GM13977 (cell line): ENCODE measurements around the gene HBB.
"Not testable (repeated sequence)": the region's sequence is repeated elsewhere in the genome, so short reads cannot be mapped to it uniquely, and the experiment has no call there.

ENCODE experiments used
- DNase-seq: peaks from one replicate; pipeline ENCODE4 v3.0.0; 2012; ENCODE audit warnings: low spot score
- in situ Hi-C: fragments of 300-500 bp; cut with MboI; formaldehyde crosslinking; loops from one replicate; pipeline ENCODE4 v1.12.0; 2022; ENCODE audit warnings: low sequenced_read_pairs, low pct_unique_long_range_greater_than_20kb, mixed read lengths, inconsistent platforms; ENCODE audit not compliant: unreplicated experiment
- TF ChIP-seq, protein P1 (sequence below): IDR thresholded peaks from 2 replicates; pipeline ENCODE4 v1.5.1; 2012; ENCODE audit warnings: mild to moderate bottlenecking, control low read depth; ENCODE audit not compliant: insufficient read depth; ENCODE audit errors: extremely low read depth, missing control alignments

The HBB gene

DNA sequence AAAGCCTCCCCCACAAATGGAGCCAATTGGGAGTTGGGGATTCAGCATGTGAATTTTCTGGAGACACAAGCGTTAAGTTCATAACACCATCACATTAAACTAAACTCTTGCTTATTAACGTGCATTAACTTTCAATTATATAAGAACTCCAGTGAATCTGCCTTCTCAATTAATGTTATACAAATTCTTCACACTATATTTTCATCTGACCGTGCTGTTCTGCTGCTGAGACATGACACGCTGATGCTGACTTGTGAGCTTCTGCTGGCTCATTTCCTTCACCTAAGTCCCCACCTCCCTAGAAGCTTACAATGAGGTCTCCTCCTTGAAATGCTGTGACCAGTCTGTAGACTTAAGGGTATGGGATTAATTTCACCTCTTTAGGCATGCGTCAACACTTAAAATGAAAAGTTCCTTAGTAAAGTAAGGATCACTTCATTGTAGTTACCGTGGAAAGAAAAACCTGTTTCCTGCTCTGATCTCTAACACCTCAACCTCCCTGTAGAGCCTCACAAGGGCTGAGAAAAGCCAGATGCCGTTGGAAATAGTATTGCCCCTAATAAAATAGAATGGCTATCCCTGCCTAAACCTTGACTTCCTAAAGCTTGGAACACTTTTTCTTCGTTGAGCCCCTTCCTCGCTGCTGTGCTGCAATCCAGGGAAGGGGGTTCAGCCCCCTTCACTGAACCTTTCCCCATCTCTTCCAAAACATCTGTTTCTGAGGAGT is 25.5 kb upstream of the HBB start:
- in situ Hi-C loops = no loop called here
- TF ChIP-seq, protein P1, sequence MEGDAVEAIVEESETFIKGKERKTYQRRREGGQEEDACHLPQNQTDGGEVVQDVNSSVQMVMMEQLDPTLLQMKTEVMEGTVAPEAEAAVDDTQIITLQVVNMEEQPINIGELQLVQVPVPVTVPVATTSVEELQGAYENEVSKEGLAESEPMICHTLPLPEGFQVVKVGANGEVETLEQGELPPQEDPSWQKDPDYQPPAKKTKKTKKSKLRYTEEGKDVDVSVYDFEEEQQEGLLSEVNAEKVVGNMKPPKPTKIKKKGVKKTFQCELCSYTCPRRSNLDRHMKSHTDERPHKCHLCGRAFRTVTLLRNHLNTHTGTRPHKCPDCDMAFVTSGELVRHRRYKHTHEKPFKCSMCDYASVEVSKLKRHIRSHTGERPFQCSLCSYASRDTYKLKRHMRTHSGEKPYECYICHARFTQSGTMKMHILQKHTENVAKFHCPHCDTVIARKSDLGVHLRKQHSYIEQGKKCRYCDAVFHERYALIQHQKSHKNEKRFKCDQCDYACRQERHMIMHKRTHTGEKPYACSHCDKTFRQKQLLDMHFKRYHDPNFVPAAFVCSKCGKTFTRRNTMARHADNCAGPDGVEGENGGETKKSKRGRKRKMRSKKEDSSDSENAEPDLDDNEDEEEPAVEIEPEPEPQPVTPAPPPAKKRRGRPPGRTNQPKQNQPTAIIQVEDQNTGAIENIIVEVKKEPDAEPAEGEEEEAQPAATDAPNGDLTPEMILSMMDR = no peak
- DNase-seq = no peak

DNA sequence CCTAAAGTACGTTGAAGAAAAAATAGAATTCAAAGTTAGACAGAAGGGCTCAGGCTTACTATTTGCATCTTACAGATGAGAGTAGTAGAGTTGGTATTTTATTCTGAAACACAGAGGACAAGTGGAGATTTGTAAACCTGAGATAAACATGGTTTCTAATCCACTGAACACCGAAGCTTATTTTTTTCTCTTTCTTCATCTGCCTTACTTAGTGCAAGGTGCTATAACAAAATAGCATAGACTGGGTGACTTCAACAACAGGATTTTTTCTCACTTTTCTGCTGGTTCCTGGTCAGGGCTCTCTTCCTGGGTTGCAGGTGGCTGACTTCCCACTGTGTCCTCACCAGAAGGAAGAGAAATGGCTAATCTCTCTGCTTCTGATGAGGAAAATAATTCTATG is 24.9 kb upstream of the HBB start:
- TF ChIP-seq, protein P1 = no peak
- no peak for DNase-seq
- in situ Hi-C loops = no loop called here

DNA sequence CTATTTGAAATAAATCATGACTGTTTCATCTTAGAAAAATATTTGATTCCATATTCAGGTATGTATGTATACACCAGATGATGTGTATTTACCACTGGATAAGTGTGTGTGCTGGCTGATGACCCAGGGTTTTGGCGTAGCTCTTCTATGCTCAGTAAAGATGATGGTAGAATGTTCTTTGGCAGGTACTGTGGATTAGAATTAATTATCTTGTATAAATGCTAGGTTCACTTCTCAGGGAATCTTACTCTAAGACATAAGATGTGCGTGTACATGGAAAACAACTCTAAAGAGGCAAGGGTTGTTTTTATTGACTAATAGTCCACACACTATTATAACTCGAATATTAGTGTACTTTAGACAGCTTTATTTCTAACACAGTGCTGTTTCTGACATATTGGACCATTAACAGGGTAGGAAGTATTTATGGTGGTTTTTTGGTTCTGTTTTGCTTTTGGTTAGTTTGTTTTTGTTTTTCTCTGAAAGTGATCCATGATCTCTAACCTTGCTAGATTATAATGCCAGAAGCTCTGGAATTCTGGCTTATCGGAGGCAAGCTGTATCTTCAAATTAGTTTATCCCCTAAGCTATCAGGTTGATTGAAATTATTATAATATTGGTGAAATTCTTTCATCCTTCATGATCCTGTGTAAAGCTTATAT is 23.8 kb upstream of the HBB start:
- in situ Hi-C loops = no loop called here
- DNase-seq = no peak
- TF ChIP-seq, protein P1 = no peak

DNA sequence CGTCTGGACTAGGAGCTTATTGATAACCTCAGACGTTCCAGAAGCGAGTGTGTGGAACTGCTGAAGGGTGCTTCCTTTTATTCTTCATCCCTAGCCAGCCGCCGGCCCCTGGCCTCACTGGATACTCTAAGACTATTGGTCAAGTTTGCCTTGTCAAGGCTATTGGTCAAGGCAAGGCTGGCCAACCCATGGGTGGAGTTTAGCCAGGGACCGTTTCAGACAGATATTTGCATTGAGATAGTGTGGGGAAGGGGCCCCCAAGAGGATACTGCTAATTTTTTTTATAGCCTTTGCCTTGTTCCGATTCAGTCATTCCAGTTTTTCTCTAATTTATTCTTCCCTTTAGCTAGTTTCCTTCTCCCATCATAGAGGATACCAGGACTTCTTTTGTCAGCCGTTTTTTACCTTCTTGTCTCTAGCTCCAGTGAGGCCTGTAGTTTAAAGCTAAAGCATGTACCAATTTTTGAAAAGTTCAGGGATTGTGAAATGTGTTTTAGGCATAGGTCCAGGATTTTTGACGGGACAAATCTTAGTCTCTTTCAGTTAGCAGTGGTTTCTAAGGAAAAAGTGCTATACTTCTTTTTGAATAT is 23.0 kb upstream of the HBB start, which contains the start of gene HBG1:
Gene HBG1 (minus strand): TSS at position 51 of the 590 bp plus-strand sequence. CDS start 53 bp downstream, outside the sequence.
- in situ Hi-C loops, DNase-seq: not testable (repeated sequence)

DNA sequence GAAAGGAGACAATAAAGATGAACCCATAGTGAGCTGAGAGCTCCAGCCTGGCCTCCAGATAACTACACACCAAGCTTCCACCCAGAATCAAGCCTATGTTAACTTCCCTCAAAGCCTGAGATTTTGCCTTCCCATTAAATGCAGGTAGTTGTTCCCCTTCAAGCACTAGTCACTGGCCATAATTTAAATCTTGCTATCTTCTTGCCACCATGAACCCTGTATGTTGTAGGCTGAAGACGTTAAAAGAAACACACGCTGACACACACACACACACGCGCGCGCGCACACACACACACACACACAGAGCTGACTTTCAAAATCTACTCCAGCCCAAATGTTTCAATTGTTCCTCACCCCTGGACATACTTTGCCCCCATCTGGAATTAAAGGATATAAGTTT is 21.6 kb upstream of the HBB start:
- DNase-seq, in situ Hi-C loops: not testable (repeated sequence)

DNA sequence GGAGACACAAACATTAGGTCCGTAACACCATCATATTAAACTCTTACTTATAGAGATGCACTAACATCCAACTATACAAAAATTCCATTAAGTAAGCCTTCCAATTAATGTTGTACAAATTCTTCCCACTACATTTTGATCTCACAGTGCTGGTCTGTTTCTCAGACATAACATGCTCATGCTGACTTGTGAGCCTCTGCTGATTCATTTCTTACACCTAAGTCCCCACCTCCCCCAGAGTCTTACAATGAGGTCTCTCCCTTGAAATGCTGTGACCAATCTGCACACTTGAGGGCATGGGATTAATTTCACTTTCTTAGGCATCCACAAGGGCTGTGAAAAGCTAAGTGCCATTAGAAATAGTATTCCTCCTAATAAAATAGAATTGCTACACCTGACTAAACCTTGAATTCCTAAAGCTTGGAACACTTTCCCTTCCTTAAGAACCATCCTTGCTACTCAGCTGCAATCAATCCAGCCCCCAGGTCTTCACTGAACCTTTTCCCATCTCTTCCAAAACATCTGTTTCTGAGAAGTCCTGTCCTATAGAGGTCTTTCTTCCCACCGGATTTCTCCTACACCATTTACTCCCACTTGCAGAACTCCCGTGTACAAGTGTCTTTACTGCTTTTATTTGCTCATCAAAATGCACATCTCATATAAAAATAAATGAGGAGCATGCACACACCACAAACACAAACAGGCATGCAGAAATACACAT is 20.8 kb upstream of the HBB start:
- TF ChIP-seq, protein P1 = no peak
- DNase-seq = no peak
- in situ Hi-C loops = no loop called here

DNA sequence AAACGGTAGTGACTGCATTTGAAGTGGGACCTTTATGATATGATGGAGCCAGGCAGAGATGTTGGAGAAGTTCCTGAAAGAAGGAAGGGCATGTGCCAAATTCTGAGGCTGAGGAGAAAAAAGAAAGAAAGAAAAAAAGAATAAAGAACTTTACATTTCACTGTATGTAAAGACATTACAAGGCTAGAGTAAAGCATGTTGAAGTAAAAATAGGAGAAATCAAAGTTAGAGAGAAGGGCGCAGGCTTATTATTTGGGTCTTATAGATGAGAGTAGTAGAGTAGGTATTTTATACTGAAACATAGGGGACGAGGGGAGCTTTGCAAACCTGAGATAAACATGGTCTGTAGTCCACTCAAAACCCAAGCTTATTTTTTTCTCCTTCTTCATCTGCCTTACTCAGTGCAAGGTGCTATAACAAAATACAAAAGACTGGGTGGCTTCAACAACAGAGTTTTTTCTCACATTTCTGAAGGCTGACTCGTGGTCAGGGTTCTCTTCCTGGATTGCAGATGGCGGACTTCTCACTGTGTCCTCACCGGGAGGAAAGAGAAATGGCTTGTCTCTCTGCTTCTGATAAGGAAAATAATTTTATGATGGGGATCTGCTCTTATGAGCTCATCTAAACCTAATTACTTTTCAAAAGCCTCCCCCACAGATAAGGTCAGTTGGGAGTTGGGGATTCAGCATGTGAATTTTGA is 20.1 kb upstream of the HBB start:
- in situ Hi-C loops = no loop called here
- TF ChIP-seq, protein P1 = no peak
- no peak for DNase-seq
